Omental fat pad (tissue), 4 donors: ENCODE measurements around the gene ATAD5. TPM values are rescaled to one million over a fixed set of nuclear protein-coding genes. Genes with fewer than 3 reads are reported as not detected.
A peak's percentile ranks its signal among the peaks of the same experiment; 100 is the strongest.

Experiments
- ATAC-seq: fragments of 150-250 bp; one replicate; pipeline ENCODE4 v1.9.1; 2016; ENCODE audit warnings: mild to moderate bottlenecking, moderate library complexity; ENCODE audit not compliant: low FRiP score
- DNase-seq: peaks from one replicate; pipeline ENCODE4 v3.0.0-alpha.2; 2019; ENCODE audit warnings: low spot score
- CTCF ChIP-seq, 3 donors: fragments of 450-650 bp; IDR thresholded peaks; one replicate each; pipeline ENCODE4 v1.5.1; 2016 to 2017; ENCODE audit warnings: antibody characterized with exemption in 3 of 3, mild to moderate bottlenecking in 3 of 3, moderate library complexity in 2 of 3
- total RNA-seq, 4 donors: library from RNA; depleted of rRNA; stranded (reverse); fragments of >200 nt; gene quantifications; one replicate each; pipeline ENCODE4 v1.1.0, GENCODE V29; 2016

The ATAD5 gene
- total RNA-seq, 4 donors from 2014 or later: 0.74 to 2.5 (median 1.2) TPM

GRCh38 chr17:30921544-30922196 lies 89.9 kb downstream of the ATAD5 start, which contains the start of gene ADAP2:
ADAP2 (plus strand) TSS chr17:30921945; CDS start chr17:30922015, 70 bp downstream.
- peak; percentile 88 for ATAC-seq
- DNase-seq: no peak
- no peak for TF ChIP-seq CTCF (IDR thresholded peaks at IDR 0.05)

GRCh38 chr17:30922235-30923030 lies 90.7 kb downstream of the ATAD5 start:
- ATAC-seq (peak; percentile 56), DNase-seq (no peak)
- TF ChIP-seq CTCF (IDR thresholded peaks at IDR 0.05): no peak

GRCh38 chr17:30924341-30924740 lies 92.6 kb downstream of the ATAD5 start:
- no peak for ATAC-seq
- DNase-seq: no peak

GRCh38 chr17:30926516-30926915 lies 94.8 kb downstream of the ATAD5 start:
- no peak for ATAC-seq
- DNase-seq: no peak
- TF ChIP-seq CTCF (IDR thresholded peaks at IDR 0.05): no peak

More at GRCh38 chr17:30924341-30924740, 92.6 kb downstream of the ATAD5 start:
- no peak for TF ChIP-seq CTCF (IDR thresholded peaks at IDR 0.05)

- TF ChIP-seq CTCF (IDR thresholded peaks at IDR 0.05): no peak
- ATAC-seq (no peak), DNase-seq (no peak)
Observed at GRCh38 chr17:30927756-30928155, 96.0 kb downstream of the ATAD5 start.

GRCh38 chr17:30928584-30928983 lies 96.8 kb downstream of the ATAD5 start:
- no peak for TF ChIP-seq CTCF (IDR thresholded peaks at IDR 0.05)
- ATAC-seq: no peak
- no peak for DNase-seq
